ENCODE results near the gene ODF2. TPM values are rescaled to one million over a fixed set of nuclear protein-coding genes. Genes with fewer than 3 reads are reported as not detected.

Gene ODF2
- total and polyA plus RNA-seq, 10 of the 15 experiments (the other 5 are each of a cell fraction or from before 2014, with no cell fraction given): 8.7 to 65.1 (median 38.5) TPM

- TF ChIP-seq MLLT1 (IDR thresholded peaks at IDR 0.05): no peak
- TF ChIP-seq SIX5 (IDR thresholded peaks at IDR 0.05; ENCODE audit: low read depth, low read length, severe bottlenecking): no peak
- no peak for TF ChIP-seq KDM1A (IDR thresholded peaks at IDR 0.05; ENCODE audit: borderline replicate concordance)
- TF ChIP-seq ZBTB33 (IDR thresholded peaks at IDR 0.05): no peak
- TF ChIP-seq RAD21 (IDR thresholded peaks at IDR 0.05; ENCODE audit: insufficient read depth, low read depth, low read length): no peak
- no peak for TF ChIP-seq E4F1 (IDR thresholded peaks at IDR 0.05; ENCODE audit: borderline replicate concordance, partially characterized antibody)
Measured at GRCh38 chr9:128495804-128496417, 40.1 kb downstream of the ODF2 start (continued).
